OCI-LY7 (cell line): ENCODE results near the gene MTOR. TPM values are rescaled to one million over a fixed set of nuclear protein-coding genes. Genes with fewer than 3 reads are reported as not detected.

Experiments used
- BruUV-seq: library from RNA; stranded (reverse); fragments of 400-500 nt; replicated peaks from 2 replicates; lab custom pipeline; 2021; lab: Mats Ljungman, UMichigan
- CTCF ChIA-PET: fragments of 300-600 bp; sonication (Branson Sonifier 250); formaldehyde crosslinking; loops from one replicate; lab custom pipeline; 2022; ENCODE audit warnings: antibody characterized with exemption; ENCODE audit not compliant: unreplicated experiment; lab: Charles Lee
- POLR2A ChIA-PET: fragments of 300-600 bp; sonication (Branson Sonifier 250); formaldehyde crosslinking; loops from one replicate; lab custom pipeline; 2022; ENCODE audit warnings: antibody characterized with exemption; lab: Charles Lee
- DNase-seq: peaks from one replicate; pipeline ENCODE4 v3.0.0-alpha.2; 2015; ENCODE audit warnings: low spot score
- H2AFZ ChIP-seq: fragments of 200-600 bp; sonication (generic), shearing (Covaris generic); 2 replicates; pipeline ENCODE4 v1.6.1; 2014; ENCODE audit warnings: mild to moderate bottlenecking, antibody characterized with exemption, low read length, moderate library complexity
- H3K27ac ChIP-seq: fragments of 200-600 bp; sonication (generic); 2 replicates; pipeline ENCODE4 v1.5.1; 2014; ENCODE audit warnings: mixed run types, low read depth, mild to moderate bottlenecking, moderate library complexity, low read length, inconsistent platforms; ENCODE audit not compliant: poor library complexity, severe bottlenecking
- H3K36me3 ChIP-seq: fragments of 200-600 bp; sonication (generic); 2 replicates; pipeline ENCODE4 v1.6.1; 2014; ENCODE audit warnings: mild to moderate bottlenecking, antibody characterized with exemption, low read length, moderate library complexity, mixed read lengths; ENCODE audit not compliant: insufficient read depth
- H3K4me1 ChIP-seq: fragments of 200-600 bp; sonication (generic); 2 replicates; pipeline ENCODE4 v1.5.1; 2014; ENCODE audit warnings: mild to moderate bottlenecking, low read length; ENCODE audit not compliant: insufficient read depth, poor library complexity, severe bottlenecking
- H3K4me2 ChIP-seq: fragments of 200-600 bp; sonication (generic); 2 replicates; pipeline ENCODE4 v1.6.1; 2014; ENCODE audit warnings: mild to moderate bottlenecking, low read length
- H3K4me3 ChIP-seq: fragments of 200-600 bp; sonication (generic); 2 replicates; pipeline ENCODE4 v1.5.1; 2014; ENCODE audit warnings: mild to moderate bottlenecking, low read depth, low read length; ENCODE audit not compliant: poor library complexity, severe bottlenecking
- H3K79me2 ChIP-seq: fragments of 200-600 bp; sonication (generic); 2 replicates; pipeline ENCODE4 v1.6.1; 2016; ENCODE audit warnings: low read depth, mild to moderate bottlenecking, low read length, moderate library complexity, mixed read lengths; ENCODE audit not compliant: insufficient read depth
- H3K9me2 ChIP-seq: fragments of 200-600 bp; sonication (generic); 2 replicates; pipeline ENCODE4 v1.6.1; 2016; ENCODE audit warnings: mild to moderate bottlenecking, low read length, mixed read lengths; ENCODE audit not compliant: insufficient read depth
- H3K9me3 ChIP-seq: fragments of 200-600 bp; sonication (generic); 2 replicates; pipeline ENCODE4 v1.6.1; 2014; ENCODE audit warnings: mild to moderate bottlenecking, mixed run types, low read length, mixed read lengths
- H4K20me1 ChIP-seq: fragments of 200-600 bp; sonication (generic); 2 replicates; pipeline ENCODE4 v1.6.1; 2014; ENCODE audit warnings: mild to moderate bottlenecking, antibody characterized with exemption, low read length, moderate library complexity, mixed read lengths; ENCODE audit not compliant: insufficient read depth
- CTCF ChIP-seq: fragments of 200-600 bp; sonication (generic); conservative IDR thresholded peaks from 2 replicates; pipeline ENCODE4 v1.5.1; 2014; ENCODE audit warnings: mild to moderate bottlenecking, antibody characterized with exemption, low read length, moderate library complexity, mixed read lengths
- EZH2phosphoT487 ChIP-seq: fragments of 200-600 bp; sonication (generic); IDR thresholded peaks from 2 replicates; pipeline ENCODE4 v1.6.1; 2018; ENCODE audit warnings: low read depth, borderline replicate concordance, mild to moderate bottlenecking, mixed run types, antibody characterized with exemption, low read length, moderate library complexity, mixed read lengths
- intact Hi-C: fragments of 100-400 bp; cut with micrococcal nuclease; formaldehyde crosslinking; loops from one replicate; pipeline ENCODE4 v1.10.0; 2022; ENCODE audit not compliant: unreplicated experiment
- total RNA-seq, 2 experiments: library from RNA; depleted of rRNA in 1 of 2; stranded (reverse); fragments of >200 nt in 1 of 2; shearing (Covaris generic) in 1 of 2; gene quantifications; 2 replicates each; pipeline ENCODE4 v1.2.3, GENCODE V29; 2014 to 2022

The MTOR gene
- total RNA-seq, 2 experiments from 2014 or later, result 41.1 to 58.6 TPM

DNA sequence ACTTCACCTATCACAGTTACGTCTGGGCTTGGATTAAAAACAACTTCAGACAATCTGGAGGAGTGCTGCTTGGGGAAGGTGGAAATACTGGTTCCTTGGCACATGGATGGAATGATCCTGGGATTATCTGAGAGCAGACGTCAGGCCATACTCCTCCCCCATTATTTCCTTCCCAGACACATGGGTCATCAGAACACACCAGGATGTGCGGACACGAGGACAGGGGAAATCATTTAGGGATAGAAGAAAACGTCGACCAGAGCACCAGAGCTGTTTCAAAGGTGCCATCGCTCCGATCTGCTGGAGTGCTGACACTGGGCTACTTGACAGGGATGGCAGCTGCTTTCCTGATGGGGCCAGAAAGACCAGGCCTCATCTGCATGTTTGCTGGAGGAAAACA is 105.0 kb downstream of the MTOR start:
- Histone ChIP-seq H3K4me3 (no peak overlapping the region), H3K79me2 (no peaks in the 10 kb centered on the region), H3K36me3 (peaks cover 74% of the 10 kb centered on the region), H4K20me1 (no peaks in the 10 kb centered on the region), H3K4me2 (no peak overlapping the region), H3K9me3 (no peaks in the 10 kb centered on the region), H3K9me2 (no peaks in the 10 kb centered on the region), H3K27ac (no peak overlapping the region), H3K4me1 (no peaks in the 10 kb centered on the region), H2AFZ (no peak overlapping the region)
- intact Hi-C loops, result no loop called here
- BruUV-seq, result no TSS peak
- CTCF ChIA-PET, result no interaction called here
- TF ChIP-seq EZH2phosphoT487, result no peak
- TF ChIP-seq CTCF, result no peak
- POLR2A ChIA-PET, result no interaction called here
- no peak for DNase-seq

DNA sequence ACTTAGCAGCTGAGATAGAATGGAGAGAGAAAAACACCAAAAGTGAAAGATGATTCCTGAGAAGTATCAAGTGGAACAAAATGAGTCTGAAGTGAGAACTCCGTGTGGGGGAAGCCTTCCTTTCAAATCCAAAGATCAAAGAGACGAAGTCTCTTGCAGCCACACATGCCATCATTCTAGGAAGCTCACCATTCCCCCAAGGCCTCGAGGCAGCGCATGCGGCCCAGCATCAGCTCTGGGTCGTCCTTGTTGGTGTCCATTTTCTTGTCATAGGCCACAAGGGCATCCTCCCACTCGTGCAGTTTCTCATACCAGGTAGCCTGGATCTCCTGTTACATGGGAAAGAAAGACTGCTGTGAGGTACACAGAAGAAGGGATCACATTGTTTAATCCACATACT is 105.4 kb downstream of the MTOR start:
- Histone ChIP-seq H3K36me3 (peaks cover 77% of the 10 kb centered on the region), H4K20me1 (no peaks in the 10 kb centered on the region), H3K27ac (no peak overlapping the region), H3K4me1 (no peaks in the 10 kb centered on the region), H3K79me2 (no peaks in the 10 kb centered on the region), H3K9me3 (no peaks in the 10 kb centered on the region), H3K9me2 (no peaks in the 10 kb centered on the region), H3K4me2 (no peak overlapping the region), H3K4me3 (no peak overlapping the region), H2AFZ (no peak overlapping the region)
- CTCF ChIA-PET, result no interaction called here
- intact Hi-C loops, result no loop called here
- POLR2A ChIA-PET, result no interaction called here
- no peak for TF ChIP-seq EZH2phosphoT487
- TF ChIP-seq CTCF, result no peak
- DNase-seq, result no peak
- BruUV-seq, result no TSS peak

DNA sequence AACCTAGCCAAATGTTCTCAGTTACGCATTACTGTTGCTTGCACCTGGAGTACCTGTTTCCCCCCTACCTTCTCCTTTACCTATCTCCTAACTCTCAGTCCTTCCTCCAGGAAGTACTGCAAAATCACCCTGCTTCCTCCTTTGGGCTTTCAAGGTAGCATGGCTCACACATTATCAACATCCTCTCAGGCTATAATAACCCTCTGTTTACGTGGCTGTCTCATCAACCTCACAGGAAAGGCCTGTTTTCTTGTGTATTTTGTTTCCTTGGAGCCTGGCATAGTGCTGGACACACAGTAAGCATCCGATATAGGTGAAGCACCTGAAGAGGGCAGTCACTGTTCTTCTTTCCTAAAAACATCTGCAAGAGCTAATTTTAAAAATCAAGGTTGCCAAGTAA is 105.9 kb downstream of the MTOR start:
- Histone ChIP-seq H3K9me3 (no peaks in the 10 kb centered on the region), H2AFZ (no peak overlapping the region), H3K36me3 (peaks cover 82% of the 10 kb centered on the region), H3K27ac (no peak overlapping the region), H3K4me1 (no peaks in the 10 kb centered on the region), H4K20me1 (no peaks in the 10 kb centered on the region), H3K4me2 (no peak overlapping the region), H3K79me2 (no peaks in the 10 kb centered on the region), H3K4me3 (no peak overlapping the region), H3K9me2 (no peaks in the 10 kb centered on the region)
- intact Hi-C loops, result no loop called here
- ChIA-PET POLR2A (interaction anchor here (0.6 kb wide), 1 partner anchor 71 kb away, joined by 3 read pairs; no protein-coding TSS in a partner anchor), CTCF (no interaction called here)
- no peak for DNase-seq
- TF ChIP-seq CTCF, result no peak
- TF ChIP-seq EZH2phosphoT487, result no peak
- TSS peak; percentile 30 for BruUV-seq
